Neural progenitor cell (in vitro differentiated cells): ENCODE measurements around the gene ANK3.

Experiments used
- EZH2 ChIP-seq: fragments of 200-600 bp; sonication (generic); IDR thresholded peaks from 2 replicates; pipeline ENCODE4 v1.6.1; 2017; ENCODE audit warnings: antibody characterized with exemption, mild to moderate bottlenecking, moderate library complexity
- TF ChIP-seq, protein P1 (sequence below): fragments of 200-600 bp; sonication (generic); IDR thresholded peaks from 2 replicates; pipeline ENCODE4 v1.5.1; 2017; ENCODE audit warnings: antibody characterized with exemption, mild to moderate bottlenecking

DNA sequence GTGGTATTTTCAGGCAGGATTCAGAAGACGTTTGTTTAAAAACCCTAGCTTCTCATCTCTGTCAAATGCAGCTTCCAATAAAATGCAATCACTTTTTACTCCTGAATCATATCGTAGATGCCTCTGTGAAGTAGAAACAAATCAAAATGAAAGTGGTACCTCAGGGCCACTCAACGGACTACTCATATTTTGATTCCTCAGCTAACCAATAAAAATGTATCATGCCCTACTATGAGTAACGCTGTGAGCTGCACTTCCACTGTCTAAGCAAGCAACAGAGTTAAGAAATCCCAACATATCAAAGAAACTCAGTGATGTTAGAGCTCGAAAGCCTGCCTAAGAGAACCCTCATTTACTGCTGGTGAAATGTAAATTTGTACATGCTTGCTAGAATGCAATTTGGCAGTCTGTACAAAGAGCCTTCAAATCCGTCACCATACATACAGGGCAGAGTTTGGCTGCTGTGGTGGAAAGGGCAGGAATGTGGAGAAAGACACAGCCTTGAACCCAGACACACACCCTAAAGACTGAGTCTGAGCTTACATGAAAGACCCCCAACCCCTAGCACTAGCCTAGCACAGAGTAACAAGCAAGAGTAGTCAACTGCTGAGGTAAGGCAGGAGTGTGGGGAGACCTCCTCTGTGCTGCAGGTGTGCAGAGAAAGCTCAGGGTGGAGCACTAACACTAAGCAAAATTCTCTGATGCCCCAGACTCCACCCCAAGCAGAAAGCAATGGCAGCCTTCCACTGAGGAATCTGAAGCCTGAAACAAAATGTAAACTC is 151.5 kb downstream of the ANK3 start:
- TF ChIP-seq EZH2, result no peak
- TF ChIP-seq, protein P1, sequence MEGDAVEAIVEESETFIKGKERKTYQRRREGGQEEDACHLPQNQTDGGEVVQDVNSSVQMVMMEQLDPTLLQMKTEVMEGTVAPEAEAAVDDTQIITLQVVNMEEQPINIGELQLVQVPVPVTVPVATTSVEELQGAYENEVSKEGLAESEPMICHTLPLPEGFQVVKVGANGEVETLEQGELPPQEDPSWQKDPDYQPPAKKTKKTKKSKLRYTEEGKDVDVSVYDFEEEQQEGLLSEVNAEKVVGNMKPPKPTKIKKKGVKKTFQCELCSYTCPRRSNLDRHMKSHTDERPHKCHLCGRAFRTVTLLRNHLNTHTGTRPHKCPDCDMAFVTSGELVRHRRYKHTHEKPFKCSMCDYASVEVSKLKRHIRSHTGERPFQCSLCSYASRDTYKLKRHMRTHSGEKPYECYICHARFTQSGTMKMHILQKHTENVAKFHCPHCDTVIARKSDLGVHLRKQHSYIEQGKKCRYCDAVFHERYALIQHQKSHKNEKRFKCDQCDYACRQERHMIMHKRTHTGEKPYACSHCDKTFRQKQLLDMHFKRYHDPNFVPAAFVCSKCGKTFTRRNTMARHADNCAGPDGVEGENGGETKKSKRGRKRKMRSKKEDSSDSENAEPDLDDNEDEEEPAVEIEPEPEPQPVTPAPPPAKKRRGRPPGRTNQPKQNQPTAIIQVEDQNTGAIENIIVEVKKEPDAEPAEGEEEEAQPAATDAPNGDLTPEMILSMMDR, result peak; percentile 48
